Body of pancreas (tissue), 4 donors: ENCODE results near the gene BCL6B.

Experiments used
- CTCF ChIP-seq, 7 experiments: fragments of 450-650 bp in 4 of 7; fragments of 200-600 bp in 3 of 7; sonication (generic) in 3 of 7; IDR thresholded peaks; one replicate each; pipeline ENCODE4 v1.5.1; 2016 to 2019; ENCODE audit warnings: antibody characterized with exemption in 7 of 7
- POLR2A ChIP-seq, 3 donors: fragments of 450-650 bp; IDR thresholded peaks; one replicate each; pipeline ENCODE4 v1.6.1; 2016; ENCODE audit warnings: antibody characterized with exemption in 3 of 3, mild to moderate bottlenecking in 2 of 3

DNA sequence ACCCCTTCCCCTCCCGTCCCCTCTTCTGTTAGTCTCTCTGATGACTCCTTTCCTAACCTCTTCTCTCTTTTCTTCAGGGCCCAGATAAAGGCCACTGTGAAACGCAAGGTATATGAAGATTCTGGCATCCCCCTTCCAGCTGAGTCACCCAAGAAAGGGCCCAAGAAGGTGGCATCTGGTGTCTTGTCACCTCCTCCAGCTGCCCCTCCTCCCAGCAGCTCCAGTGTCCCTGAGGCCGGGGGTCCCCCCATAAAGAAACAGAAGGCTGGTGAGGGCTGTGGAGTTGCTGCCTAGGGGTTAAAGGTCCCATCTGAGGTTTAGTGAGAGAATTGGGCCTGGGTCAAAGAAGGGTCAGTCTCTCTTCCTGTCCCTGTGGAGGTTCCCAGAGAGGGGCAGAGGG, 6.4 kb upstream of the BCL6B start:
- TF ChIP-seq CTCF (IDR thresholded peaks at IDR 0.05) (no peak), POLR2A (IDR thresholded peaks at IDR 0.05) (no peak)
